HG03280 (cell line): Measurements from ENCODE around the gene GNS.
A peak's percentile ranks its signal among the peaks of the same experiment; 100 is the strongest.

Experiments
- ATAC-seq: cut with Tn5 transposase; IDR thresholded peaks from one replicate; pipeline ENCODE4 v1.9.1; 2021; ENCODE audit warnings: mild to moderate bottlenecking, moderate library complexity; ENCODE audit not compliant: unreplicated experiment

Gene GNS

DNA sequence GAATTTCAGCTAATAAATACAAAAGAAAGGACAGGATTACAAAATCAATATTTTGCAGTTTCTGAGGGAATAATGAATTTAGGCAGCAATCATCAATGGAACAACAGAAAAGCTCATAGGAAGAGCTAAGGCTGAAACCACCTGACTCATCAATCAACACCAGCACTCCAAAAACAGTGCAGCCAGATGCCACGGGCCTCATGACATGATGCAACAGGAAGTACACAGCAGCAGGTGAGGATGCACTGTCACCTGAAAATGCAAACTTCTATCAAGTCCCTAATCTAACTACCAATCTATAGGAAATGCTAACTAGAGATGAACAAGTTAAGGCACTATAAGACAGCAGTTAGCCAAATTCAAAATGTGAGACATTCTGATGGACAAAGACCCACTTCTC lies 21.7 kb downstream of the GNS start:
- ATAC-seq, result no peak

DNA sequence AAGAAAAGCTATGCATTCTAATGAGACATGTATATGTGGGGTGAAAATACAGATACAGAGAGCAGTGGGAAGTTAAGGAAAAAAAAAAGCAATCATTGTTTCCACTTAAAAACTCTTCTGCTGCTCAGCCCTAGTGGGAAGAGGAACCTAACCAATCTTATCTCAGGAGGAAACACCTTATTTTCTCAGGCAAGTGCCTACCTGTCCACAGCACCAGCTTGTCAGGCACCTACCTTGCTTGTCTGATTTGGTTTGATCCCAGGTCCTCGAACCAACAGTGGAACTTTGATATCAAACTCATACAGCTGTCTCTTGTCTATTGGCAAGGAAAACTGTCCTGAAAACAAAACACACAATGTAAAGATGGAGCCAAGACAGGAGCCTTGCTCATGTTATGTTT lies 22.4 kb downstream of the GNS start:
- no peak for ATAC-seq

DNA sequence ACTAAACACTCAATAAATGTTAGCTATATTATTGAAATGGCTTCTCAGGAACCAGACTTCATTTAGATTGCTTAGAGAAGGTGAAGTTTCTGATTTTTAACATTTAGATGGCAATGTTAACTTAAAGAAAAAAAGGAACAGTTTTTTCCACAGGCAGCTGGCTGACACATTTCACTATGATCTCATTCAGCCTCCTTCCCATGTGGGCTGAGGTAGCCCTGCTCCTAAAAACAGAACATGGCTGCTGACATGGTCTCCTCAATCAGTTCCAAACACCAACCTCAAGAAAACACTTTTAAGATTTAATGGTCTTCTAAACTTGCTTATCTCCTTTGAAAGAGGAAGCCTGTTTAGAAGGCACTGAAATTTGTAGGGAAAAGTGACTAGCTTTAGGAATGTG lies 23.8 kb downstream of the GNS start:
- ATAC-seq, result no peak

DNA sequence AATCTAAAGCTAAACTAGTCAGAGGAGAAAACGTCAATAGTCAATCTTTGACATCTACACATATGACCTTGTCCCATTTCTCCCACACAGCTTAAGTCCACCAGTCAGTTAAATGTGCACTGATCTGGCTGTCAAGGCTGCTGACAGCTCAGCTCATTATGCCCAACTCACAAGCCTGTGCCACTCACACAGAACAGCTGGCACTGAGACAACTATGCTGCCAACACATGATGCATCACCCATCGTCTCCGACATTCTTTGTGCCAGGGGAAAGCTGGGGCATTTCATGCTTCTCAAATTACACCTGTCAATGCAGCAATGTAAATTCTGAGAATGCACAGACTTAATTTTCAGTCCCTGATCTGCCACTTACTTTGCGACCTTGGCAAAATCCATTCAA lies 25.3 kb downstream of the GNS start:
- ATAC-seq, result no peak

DNA sequence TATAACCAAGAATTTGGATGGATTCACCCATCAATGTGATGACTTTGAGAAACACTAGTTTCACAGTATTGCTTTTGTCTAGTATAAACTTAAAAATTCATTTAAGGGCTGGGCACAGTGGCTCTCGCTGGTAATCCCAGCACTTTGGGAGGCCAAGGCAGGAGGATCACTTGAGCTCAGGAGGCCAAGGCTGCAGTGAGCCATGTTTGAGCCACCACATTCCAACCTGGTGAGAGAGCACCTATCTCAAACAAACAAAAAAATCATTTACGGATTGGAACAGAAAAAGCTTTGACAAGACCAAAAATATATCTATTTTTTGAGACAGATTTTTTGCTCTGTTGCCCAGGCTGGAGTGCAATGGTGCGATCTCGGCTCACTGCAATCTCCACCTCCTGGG lies 27.5 kb downstream of the GNS start:
- no peak for ATAC-seq

DNA sequence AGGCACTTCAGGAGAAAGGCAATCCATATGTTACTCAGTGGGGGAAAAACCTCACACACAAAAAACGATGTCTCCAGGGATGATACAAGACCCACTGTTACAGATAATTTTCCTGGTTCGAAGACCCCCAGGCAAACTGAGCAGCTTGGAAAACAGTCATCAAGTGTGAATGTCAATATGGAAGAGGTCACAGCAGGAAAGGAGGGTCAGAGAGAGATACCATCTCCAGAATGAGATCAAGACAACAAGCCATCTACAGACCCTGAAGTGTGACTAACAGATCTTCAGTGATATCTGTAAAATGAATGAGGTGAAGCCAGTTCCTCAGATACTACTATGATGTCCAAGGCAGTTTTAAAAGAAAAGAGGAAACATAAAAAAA lies 28.6 kb downstream of the GNS start:
- no peak for ATAC-seq

DNA sequence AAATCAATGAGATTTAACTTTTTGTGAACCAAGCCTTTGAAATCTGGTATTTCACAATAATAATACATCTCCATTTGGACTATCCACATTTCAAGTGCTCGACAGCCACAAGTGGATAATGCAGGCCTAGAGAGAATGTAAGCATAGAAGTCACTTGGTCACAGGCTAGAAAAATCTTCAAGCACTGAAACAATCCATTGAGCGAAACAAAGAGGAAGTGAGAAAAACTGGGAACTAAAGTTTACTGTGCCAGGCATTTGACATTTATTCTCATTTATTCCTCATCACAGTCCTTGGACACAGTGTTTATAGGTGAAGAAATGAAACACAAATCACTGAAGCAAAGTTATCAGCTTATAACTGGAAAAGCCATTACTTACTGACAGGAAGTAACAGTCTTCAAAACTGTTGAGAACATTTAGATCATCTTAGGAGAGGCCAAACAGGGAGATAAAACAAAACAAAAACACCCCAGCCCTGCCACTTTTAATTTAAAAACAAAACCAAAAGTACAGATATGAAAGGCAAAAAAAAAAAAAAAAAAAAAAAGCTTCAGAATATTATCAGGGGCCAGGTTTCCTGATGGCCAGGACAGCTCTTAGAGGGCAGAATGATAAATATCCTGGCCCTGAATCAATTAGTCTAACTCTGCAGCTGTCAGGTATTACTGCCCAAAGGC lies 29.2 kb downstream of the GNS start:
- ATAC-seq, result no peak

DNA sequence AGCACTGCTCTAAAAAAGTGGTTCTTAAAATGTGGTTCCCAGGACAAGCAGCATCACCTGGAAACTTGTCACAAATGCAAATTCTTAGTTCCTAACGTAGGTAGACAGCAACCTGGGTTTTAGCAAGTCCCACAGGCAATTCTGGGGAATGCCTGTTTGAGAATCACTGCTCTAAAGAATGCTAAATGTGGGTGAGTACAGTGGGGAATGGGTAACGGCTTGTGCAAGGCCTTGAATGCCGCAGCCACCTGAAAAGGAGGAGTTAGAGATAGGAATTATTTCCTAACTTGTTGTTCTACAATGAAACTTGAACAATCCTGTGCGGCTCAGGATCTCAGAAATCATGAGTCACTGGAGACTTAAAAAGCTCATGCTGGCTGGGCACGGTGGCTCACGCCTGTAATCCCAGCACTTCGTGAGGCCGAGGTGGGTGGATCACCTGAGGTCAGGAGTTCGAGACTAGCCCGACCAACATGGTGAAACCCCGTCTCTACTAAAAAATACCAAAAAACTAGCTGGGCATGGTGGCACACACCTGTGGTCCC lies 34.9 kb downstream of the GNS start:
- no peak for ATAC-seq

DNA sequence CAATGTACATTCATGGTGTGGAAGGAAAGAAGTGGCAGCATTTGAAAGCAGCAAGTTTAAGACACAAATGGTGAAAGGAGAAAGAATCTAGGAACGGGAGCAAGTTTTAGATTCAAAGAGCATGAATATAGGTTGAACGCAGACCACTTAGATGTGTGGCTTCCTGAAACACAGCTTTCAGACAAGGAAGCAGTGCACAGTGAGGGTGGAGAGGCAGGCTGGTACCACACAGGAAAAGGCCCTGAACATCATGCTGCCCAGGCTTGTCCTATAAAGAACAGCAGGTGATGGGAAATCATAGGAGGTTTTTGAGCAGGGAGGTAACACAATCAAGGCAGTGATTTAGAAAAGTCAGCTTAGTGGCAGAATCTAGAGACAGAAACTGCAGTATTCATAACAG lies 35.6 kb downstream of the GNS start:
- ATAC-seq, result no peak

DNA sequence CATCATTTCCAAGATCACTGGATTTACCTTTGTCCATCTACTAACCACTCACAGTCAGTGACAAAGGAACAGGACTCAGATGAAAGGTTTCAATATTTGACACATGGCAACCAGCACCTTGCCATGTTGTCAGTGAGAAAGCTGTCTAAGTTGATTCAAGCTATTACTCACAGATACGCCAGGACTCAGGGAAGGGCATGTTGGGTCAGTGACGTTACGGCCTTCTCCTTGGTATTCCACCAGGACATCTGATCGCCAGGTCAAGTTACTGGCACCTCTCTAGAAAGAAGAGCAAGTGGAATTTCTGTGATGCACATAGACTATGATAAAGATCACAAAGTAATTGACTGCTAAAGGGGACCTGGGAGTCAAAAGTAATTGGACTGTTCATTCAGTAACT lies 36.4 kb downstream of the GNS start:
- no peak for ATAC-seq

DNA sequence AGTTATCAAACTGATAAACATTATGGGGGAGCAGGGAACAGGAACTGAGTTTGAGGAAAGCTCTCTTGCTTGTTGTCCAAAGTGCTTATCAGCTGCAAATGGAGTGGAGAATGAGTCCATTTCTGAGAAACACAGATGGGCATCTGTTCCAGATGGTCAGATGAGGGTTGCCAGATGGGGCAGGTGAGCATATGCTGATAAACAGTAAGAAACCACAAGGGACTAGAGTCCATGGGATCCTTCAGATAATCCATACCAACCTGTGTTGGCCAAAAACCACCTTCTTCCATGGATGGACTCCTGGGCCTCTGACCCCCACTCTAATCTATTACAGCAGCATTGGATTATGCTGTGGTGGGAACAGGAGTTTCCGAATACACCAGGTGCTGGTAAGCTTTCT lies 38.3 kb downstream of the GNS start:
- no peak for ATAC-seq

DNA sequence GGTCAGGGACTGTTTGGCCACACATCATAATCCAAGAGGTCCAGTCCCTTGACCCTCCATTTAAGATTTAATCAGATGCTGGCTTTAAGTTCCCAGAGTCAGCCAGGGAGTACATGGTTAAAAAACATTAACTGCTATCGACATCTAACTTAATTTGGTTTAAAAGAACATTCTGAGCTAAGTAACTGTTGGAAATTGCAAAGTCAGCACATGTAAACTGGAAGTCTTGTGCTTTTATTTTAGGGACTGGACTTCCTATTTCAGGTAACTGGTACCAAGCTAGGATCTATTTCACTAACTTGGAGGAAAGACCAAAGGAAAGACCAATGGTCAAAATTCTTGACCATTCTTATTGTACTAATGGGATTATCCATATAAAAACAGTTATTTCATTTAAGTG lies 40.6 kb downstream of the GNS start:
- ATAC-seq, result no peak

DNA sequence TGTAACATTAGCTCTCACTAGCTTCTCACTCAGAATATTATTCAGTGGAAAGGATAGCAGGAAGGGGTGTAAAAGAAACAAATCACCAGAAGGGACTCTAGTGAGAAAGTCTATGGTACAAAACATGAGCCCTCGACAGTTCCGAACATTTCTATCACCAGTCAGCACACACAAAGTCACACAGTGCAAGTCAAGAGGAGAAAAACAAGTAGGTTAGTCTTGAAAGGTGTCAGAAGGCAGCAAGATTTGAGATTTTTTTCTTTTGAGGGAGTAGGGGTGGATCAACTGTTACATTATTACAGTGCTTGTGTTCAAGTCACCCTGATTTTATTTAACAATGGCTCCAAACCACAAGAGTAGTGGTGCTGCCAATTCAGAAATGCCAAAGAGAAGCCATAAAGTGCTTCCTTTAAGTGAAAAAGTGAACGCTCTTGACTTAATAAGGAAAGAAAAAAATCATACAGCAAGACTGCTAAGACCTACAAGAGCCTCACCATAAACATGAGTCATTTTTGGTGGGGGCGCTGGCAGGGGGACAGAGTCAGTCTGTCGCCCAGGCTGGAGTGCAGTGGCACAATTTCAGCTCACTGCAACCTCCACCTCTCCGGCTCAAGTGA lies 42.3 kb downstream of the GNS start:
- ATAC-seq, result no peak

DNA sequence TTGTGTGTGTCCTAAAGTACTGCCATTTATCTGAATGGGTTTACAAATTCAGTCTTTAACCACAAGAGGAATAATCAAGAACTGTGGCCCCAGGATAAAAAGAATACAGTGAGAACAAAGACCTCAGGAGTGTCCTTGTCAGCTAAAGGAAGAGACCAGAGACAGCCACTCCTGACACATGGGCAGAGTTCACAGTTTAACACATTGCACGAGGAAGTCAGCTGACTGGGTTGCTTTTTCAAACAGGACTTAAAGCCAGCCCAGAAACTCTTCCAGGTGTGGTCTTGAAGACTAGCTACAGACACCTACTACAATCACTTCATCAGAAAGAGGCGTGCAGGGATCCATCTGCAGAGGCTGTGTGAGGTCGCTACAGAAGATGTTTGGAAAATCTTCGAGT lies 42.8 kb downstream of the GNS start:
- ATAC-seq, result no peak

DNA sequence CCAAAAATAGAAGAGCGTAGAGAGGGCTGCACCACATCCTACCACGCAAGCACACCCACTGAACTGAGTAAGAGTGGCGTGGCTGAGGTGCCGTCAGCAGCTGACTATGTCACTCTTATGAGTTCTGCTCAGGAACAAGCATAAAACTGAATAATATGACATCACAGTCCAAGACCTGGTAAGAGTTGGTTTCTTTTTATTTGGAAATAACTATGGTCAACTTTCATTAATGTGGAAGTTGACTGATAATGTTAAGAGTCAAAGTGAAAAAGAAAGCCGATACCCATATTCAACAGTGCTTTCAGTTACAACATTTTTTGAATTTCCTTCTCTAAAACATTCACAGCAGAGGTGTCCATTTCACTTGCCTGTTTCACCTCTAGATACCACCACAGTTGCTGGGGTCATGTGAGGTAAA lies 44.6 kb downstream of the GNS start:
- ATAC-seq, result peak; percentile 81

DNA sequence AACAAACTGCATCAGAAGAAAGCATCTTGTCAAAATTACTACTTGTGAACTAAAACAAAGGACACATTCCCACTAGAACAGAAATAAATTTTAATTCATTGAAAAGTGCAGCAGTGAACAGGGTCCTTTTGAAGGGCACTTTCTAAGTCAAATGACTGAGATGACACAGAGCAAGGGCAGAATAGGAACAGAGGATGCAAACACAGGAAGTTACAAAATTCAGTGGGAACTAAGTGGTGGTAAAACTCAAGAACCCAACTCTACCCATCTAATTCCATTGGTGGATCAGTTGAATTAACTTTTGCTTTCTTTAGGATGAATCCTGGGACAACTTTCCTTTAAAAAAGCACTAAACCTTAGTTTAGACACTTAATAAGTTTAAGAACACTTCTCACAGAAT lies 45.8 kb downstream of the GNS start:
- ATAC-seq, result no peak

DNA sequence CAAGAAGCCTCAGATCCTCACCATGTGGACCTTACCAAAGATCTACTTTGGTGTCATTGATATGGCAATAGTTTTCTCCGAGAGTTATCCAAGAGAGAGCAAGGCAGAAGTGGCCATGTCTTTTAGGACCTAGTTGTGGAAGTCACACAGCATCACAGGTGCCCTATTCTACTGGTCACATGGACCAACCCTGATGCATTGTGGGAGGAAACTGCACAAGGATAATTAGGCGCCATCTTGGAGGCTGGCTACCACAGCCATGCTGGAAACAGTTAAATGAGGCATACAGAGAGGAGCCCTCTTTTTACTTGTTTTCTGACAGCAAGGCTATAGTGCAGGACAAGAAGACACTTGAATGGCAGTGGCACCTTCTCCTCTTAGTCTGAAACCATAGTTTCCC lies 49.8 kb downstream of the GNS start:
- ATAC-seq, result no peak

DNA sequence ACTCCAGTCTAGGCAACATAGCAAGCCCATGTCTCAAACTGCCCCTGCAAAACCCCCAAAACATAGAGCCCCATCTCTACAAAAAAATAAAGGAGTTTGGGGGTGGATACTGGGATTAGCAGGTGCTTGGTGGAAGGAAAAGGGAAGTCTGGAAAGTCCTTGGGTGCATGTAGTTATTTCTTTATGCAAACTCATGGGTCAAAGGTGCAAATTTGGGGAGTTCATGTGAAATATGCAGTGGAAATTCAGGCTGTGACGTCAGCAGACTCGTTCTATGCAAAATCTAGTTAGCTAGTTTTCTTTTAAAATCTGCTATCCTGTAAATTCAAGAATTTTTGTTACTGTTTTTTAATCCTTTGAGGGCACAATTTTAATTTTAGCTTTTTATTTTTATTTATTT lies 51.3 kb downstream of the GNS start:
- no peak for ATAC-seq

DNA sequence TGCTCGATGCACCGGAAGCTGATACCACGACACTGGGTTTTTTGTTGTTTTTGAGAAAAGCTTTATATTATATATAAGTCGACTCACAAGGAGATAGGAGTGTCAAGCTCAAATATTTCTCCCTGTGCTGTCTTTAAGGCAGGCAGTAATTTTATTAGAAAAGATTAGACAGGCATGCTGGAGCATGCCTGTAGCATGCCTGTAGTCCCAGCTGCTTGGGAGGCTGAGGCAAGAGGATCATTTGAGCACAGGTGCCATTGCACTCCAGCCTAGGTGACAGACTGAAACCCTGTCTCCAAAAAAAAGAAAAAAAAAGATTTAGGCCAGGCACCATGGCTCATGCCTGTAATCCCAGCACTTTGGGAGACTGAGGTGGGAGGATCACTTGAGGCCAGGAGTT lies 51.8 kb downstream of the GNS start:
- no peak for ATAC-seq

DNA sequence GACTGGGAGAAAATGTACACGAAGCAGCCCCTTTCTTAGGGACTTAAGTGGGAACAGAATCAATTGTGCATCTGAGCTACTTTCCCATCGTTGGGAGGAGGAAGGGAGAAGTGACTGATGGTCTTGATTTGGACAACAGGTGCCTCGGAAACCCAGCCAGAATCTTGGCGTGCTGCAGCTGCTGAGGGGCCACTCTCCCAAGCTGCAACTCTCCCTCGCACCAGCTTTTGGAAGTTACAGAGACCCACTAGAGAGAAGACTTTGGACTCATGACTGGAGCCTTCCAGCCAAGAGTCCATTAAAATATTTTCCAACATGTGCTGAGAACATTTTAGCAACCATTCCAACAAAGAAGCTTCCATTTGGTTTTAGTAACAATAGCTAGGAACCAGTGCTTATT lies 52.3 kb downstream of the GNS start:
- no peak for ATAC-seq

DNA sequence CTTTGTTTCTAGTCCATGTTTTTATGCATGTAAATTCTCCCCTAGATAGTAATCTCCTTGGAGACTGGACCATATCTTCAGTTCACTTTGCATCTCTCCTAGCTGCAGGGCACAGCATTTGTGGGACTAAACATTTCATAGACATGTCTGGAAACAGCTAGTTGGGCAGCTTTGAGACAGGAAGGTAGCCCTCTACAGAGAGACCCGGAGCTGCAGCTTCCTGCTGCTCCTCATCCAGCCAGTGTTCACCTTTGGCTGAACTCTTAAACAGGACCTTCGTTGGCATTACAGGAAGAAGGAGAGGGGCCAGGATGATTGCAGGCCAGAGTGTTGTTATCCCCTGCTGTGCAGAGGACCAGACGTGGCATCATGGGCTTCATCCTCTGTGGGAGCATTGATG lies 52.9 kb downstream of the GNS start:
- ATAC-seq, result no peak

DNA sequence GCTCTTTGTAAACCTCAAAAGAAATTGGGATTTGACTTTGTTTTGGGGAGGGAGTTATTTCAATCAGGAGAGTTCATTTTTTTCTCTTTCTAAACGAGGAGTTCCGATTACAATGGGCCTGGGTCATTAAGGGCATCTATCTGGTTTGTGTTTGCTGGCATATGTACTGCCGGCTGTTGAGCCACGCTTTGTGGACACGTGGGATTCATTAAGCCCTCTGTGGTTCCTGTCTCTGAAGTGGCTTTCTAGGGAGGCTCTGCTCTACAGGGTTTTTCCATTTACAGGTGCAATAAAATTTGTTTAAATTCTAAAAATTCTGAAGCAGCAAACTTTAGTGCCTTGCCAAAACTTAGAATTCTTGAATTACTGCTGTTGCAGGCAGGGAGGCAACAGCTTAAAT lies 57.9 kb downstream of the GNS start:
- ATAC-seq, result no peak

DNA sequence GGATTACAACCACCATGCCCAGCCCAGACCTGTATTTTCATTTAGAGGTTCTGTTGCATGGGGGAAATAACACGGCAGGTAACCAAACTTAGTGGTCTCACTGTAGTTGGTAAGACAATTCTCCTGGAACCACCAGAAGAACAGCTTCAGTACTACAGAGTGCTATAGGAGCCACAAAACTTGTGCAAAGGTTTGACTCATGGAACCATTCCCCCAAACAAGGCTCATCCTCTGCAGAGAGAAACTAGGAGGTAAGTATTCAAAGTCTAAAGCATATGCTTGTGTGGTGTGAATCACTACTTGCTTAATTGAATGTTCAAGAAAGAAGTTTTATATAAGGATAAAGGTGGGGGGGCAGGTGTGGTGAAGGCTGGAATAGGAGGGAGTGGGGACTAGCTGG lies 58.7 kb downstream of the GNS start:
- no peak for ATAC-seq
